ENCODE data around the gene BEND5.

DNA sequence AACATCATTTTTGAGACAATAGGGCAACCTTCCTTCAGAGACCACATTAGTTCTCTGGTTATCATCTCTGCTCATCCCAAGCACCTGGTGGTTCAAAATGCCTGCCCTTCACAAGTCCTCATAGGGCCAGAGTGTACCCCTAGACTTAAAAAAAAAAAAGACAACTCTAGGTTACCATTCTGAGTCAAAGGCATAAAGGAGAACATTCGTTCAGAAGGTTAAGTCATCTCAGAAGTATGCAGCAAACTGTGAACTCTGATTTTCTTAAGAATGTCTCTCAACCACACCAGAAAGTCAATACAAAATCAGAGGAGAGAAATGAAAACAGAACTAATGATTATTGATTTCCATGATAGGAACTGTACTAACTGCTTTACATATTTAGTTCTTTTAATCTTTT, 9.2 kb upstream of the BEND5 start:
- TF ChIP-seq, protein P1, sequence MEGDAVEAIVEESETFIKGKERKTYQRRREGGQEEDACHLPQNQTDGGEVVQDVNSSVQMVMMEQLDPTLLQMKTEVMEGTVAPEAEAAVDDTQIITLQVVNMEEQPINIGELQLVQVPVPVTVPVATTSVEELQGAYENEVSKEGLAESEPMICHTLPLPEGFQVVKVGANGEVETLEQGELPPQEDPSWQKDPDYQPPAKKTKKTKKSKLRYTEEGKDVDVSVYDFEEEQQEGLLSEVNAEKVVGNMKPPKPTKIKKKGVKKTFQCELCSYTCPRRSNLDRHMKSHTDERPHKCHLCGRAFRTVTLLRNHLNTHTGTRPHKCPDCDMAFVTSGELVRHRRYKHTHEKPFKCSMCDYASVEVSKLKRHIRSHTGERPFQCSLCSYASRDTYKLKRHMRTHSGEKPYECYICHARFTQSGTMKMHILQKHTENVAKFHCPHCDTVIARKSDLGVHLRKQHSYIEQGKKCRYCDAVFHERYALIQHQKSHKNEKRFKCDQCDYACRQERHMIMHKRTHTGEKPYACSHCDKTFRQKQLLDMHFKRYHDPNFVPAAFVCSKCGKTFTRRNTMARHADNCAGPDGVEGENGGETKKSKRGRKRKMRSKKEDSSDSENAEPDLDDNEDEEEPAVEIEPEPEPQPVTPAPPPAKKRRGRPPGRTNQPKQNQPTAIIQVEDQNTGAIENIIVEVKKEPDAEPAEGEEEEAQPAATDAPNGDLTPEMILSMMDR (conservative IDR thresholded peaks at IDR 0.05), result no peak
- TF ChIP-seq EZH2 (IDR thresholded peaks at IDR 0.05; ENCODE audit: low read depth), result no peak

Data from PC-9 (cell line).